Mesendoderm (in vitro differentiated cells): Measurements from ENCODE around the gene ZC3H10. TPM values are rescaled to one million over a fixed set of nuclear protein-coding genes. Genes with fewer than 3 reads are reported as not detected.
A peak's percentile ranks its signal among the peaks of the same experiment; 100 is the strongest.
"Not testable (repeated sequence)": the region's sequence is repeated elsewhere in the genome, so short reads cannot be mapped to it uniquely, and the experiment has no call there.

Experiments
- DNase-seq: peaks from one replicate; pipeline ENCODE4 v3.0.0; 2013
- H2AK5ac ChIP-seq: 2 replicates; pipeline ENCODE4 v1.6.1; 2013; ENCODE audit warnings: low read length, inconsistent platforms
- H2BK120ac ChIP-seq: 2 replicates; pipeline ENCODE4 v1.6.1; 2013; ENCODE audit warnings: low read depth, mild to moderate bottlenecking, low read length, moderate library complexity, mixed read lengths
- H2BK15ac ChIP-seq: replicated peaks from 2 replicates; pipeline ENCODE4 v1.6.1; 2013; ENCODE audit warnings: low read depth, mild to moderate bottlenecking, moderate library complexity
- H2BK5ac ChIP-seq: 2 replicates; pipeline ENCODE4 v1.6.1; 2013; ENCODE audit warnings: low read length, inconsistent platforms
- H3K18ac ChIP-seq: 2 replicates; pipeline ENCODE4 v1.6.1; 2013; ENCODE audit warnings: mild to moderate bottlenecking, low read length, mixed read lengths
- H3K23ac ChIP-seq: one replicate; pipeline ENCODE4 v1.6.1; 2013; ENCODE audit warnings: low read length
- H3K27ac ChIP-seq: 2 replicates; pipeline ENCODE4 v1.5.1; 2013; ENCODE audit warnings: low read depth, mild to moderate bottlenecking, inconsistent platforms, low read length, moderate library complexity
- H3K27me3 ChIP-seq: 2 replicates; pipeline ENCODE4 v1.6.1; 2013; ENCODE audit warnings: low read length, control low read depth, mild to moderate bottlenecking, inconsistent platforms; ENCODE audit not compliant: insufficient read depth, poor library complexity
- H3K36me3 ChIP-seq: 2 replicates; pipeline ENCODE4 v1.6.1; 2013; ENCODE audit warnings: low read length, inconsistent platforms; ENCODE audit not compliant: control insufficient read depth, insufficient read depth
- H3K4ac ChIP-seq: one replicate; pipeline ENCODE4 v1.6.1; 2013; ENCODE audit warnings: low read depth, mild to moderate bottlenecking, low read length, moderate library complexity
- H3K4me1 ChIP-seq: 2 replicates; pipeline ENCODE4 v1.6.1; 2013; ENCODE audit warnings: low read depth, low read length, inconsistent platforms; ENCODE audit not compliant: control insufficient read depth
- H3K4me2 ChIP-seq: 2 replicates; pipeline ENCODE4 v1.6.1; 2013; ENCODE audit warnings: low read length
- H3K4me3 ChIP-seq: 2 replicates; pipeline ENCODE4 v1.5.1; 2013; ENCODE audit warnings: mild to moderate bottlenecking, low read length
- H3K56ac ChIP-seq: one replicate; pipeline ENCODE4 v1.6.1; 2013; ENCODE audit warnings: low read length
- H3K79me1 ChIP-seq: 2 replicates; pipeline ENCODE4 v1.6.1; 2013; ENCODE audit warnings: low read length, inconsistent platforms
- H3K79me2 ChIP-seq: 2 replicates; pipeline ENCODE4 v1.6.1; 2013; ENCODE audit warnings: mild to moderate bottlenecking, low read length; ENCODE audit not compliant: control insufficient read depth, insufficient read depth
- H3K9ac ChIP-seq: 2 replicates; pipeline ENCODE4 v1.6.1; 2013; ENCODE audit warnings: low read length, inconsistent platforms
- H4K5ac ChIP-seq: one replicate; pipeline ENCODE4 v1.6.1; 2013; ENCODE audit warnings: low read length
- H4K8ac ChIP-seq: one replicate; pipeline ENCODE4 v1.6.1; 2013; ENCODE audit warnings: low read depth, mild to moderate bottlenecking, control low read depth, low read length, moderate library complexity
- WGBS: extraction: QIAGEN DNeasy Blood & Tissue Kit; methylation state at CpG from one replicate; pipeline ENCODE4 v1.1.7; 2013; ENCODE audit warnings: low lambda C conversion rate, missing lambda C conversion rate; ENCODE audit not compliant: insufficient coverage; ENCODE audit errors: extremely low coverage; 5-methylcytosine and 5-hydroxymethylcytosine counted together
- polyA plus RNA-seq, 2 experiments: library from polyadenylated mRNA; stranded (reverse); fragments of 200-250 nt; gene quantifications; one replicate each; pipeline ENCODE4 v1.2.3, GENCODE V29; 2013

The ZC3H10 gene, protein sequence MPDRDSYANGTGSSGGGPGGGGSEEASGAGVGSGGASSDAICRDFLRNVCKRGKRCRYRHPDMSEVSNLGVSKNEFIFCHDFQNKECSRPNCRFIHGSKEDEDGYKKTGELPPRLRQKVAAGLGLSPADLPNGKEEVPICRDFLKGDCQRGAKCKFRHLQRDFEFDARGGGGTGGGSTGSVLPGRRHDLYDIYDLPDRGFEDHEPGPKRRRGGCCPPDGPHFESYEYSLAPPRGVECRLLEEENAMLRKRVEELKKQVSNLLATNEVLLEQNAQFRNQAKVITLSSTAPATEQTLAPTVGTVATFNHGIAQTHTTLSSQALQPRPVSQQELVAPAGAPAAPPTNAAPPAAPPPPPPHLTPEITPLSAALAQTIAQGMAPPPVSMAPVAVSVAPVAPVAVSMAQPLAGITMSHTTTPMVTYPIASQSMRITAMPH
- 2.1 TPM for polyA plus RNA-seq (2013, experiment 1 of 2)
- polyA plus RNA-seq (2013, experiment 2 of 2) = 2.1 TPM

DNA sequence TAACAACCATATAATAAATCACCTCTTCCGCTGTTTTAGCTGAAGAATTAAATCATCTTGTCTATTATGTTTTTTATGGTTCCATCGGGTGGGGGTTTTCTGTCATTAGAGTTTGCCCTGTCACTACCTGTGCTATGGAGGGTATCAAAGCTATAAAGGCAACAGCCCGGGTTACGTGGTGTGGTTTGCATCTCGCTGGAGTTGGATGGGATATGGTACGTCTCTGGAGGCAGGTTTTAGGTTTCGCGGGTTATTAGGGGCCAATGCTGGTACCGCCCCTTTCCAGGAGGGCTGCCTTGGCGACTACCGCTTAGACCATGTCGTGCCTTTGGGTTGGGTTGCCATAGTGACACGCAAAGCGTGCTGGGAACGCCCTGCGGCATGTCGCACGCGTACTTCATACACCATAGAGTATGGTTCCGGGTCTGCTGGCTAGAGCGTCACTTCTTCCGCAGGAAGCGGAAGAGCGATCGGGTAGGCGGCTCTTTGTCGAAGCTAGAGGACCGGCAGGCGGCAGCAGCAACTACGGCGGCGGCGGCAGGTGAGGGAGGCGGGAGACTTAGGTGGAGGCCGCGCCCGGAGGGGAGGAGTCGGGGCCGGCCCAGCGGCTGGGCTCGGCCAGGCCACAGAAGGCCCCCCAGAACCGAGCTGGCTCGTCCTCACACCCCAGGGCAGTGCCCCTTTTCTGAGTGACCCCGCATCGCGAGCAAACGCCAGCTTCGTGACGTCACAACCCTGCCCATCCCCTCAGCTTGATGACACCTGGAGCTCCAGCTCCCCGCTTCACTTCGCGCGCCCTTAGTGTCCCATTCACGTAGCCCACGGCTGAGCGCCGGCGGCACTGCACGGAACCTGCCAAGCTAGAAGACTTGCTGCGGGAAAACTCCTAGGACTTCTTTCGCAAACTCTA, at the start of gene ZC3H10:
TSS of gene ZC3H10 (plus strand) at position 489 of the 910 bp plus-strand sequence. CDS start 2,297 bp downstream, outside the sequence.
- H3K36me3 ChIP-seq = peaks cover 3% of the 10 kb centered on the region
- H4K5ac ChIP-seq = no peak within 1 kb of the TSS
- no peak within 1 kb of the TSS for H2BK120ac ChIP-seq
- peak within 1 kb of the TSS; percentile 1 for H2AK5ac ChIP-seq
- H3K4me1 ChIP-seq = peaks cover 7% of the 10 kb centered on the region
- no peak within 1 kb of the TSS for H2BK15ac ChIP-seq
- H3K27ac ChIP-seq = peak within 1 kb of the TSS; percentile 46
- H3K4ac ChIP-seq = no peak within 1 kb of the TSS
- H3K9ac ChIP-seq = peak within 1 kb of the TSS; percentile 98
- H3K79me2 ChIP-seq = peaks cover 11% of the 10 kb centered on the region
- H3K23ac ChIP-seq = no peak within 1 kb of the TSS
- H3K18ac ChIP-seq = peak within 1 kb of the TSS; percentile 35
- H3K79me1 ChIP-seq = no peaks in the 10 kb centered on the region
- peak within 1 kb of the TSS; percentile 94 for H3K4me2 ChIP-seq
- no CpG with 5 or more reads among the region's 61 CpGs for WGBS
- peak within 1 kb of the TSS; percentile 88 for H3K4me3 ChIP-seq
- H3K27me3 ChIP-seq = no peaks in the 10 kb centered on the region
- no peak within 1 kb of the TSS for H4K8ac ChIP-seq
- no peak within 1 kb of the TSS for H2BK5ac ChIP-seq
- peak within 1 kb of the TSS; percentile 98 for H3K56ac ChIP-seq
- DNase-seq = peak; percentile 100

DNA sequence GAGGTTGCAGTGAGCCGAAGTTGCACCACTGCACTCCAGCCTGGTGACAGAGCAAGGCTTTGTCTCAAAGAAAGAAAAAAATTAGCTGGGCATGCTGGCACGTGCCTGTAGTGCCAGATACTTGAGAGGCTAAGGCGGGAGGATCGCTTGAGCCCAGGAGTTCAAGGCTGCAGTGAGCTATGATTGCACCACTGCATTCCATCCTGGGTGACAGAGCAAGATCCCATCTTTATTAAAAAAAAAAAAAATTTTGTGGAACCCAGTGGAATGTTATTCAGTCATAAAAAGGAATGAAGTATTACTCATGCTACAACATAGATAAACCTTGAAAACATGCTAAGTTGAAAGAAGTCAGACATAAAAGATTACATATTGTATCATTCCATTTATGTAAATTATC, 46.4 kb upstream of the ZC3H10 start:
- no peak overlapping the region for H4K5ac ChIP-seq
- no peak overlapping the region for H2AK5ac ChIP-seq
- H3K36me3 ChIP-seq = no peaks in the 10 kb centered on the region
- no peak overlapping the region for H2BK5ac ChIP-seq
- H3K27me3 ChIP-seq = no peaks in the 10 kb centered on the region
- no peaks in the 10 kb centered on the region for H3K79me1 ChIP-seq
- WGBS = no CpG with 5 or more reads among the region's 4 CpGs
- no peak overlapping the region for H2BK15ac ChIP-seq
- no peak overlapping the region for H3K4me3 ChIP-seq
- H3K4me1 ChIP-seq = no peaks in the 10 kb centered on the region
- DNase-seq = no peak
- H3K79me2 ChIP-seq = no peaks in the 10 kb centered on the region
- no peak overlapping the region for H2BK120ac ChIP-seq
- H3K23ac ChIP-seq = no peak overlapping the region
- no peak overlapping the region for H3K27ac ChIP-seq
- no peak overlapping the region for H3K4me2 ChIP-seq
- no peak overlapping the region for H3K56ac ChIP-seq
- no peak overlapping the region for H3K18ac ChIP-seq
- no peak overlapping the region for H3K9ac ChIP-seq
- no peak overlapping the region for H4K8ac ChIP-seq
- no peak overlapping the region for H3K4ac ChIP-seq

DNA sequence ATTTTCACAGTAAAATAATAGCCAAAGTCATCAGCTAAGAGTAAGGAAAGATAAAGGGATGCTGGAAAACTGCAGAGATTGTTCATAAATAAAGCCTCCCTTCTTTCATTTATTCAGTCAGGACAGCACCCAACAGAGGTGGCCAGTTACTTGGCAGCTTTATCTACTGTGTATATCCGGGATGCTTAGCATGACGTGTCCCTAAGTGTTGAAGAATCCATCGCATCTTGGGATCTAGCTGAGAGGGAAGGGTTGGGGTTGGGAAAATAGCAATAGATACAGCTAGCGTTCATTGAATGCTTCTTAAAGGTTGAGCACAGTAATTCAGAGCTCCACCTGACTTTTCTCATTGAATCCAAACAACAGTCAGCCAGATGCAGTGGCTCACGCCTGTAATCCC, 43.7 kb upstream of the ZC3H10 start:
- Histone ChIP-seq H3K4ac (no peak overlapping the region), H3K4me2 (no peak overlapping the region), H3K4me1 (no peaks in the 10 kb centered on the region), H2AK5ac (no peak overlapping the region), H3K56ac (no peak overlapping the region), H3K18ac (no peak overlapping the region), H2BK5ac (no peak overlapping the region), H3K9ac (no peak overlapping the region), H3K27me3 (no peaks in the 10 kb centered on the region), H3K27ac (no peak overlapping the region), H4K5ac (no peak overlapping the region), H3K23ac (no peak overlapping the region), H3K36me3 (no peaks in the 10 kb centered on the region), H4K8ac (no peak overlapping the region), H3K79me2 (no peaks in the 10 kb centered on the region), H2BK15ac (no peak overlapping the region), H3K79me1 (no peaks in the 10 kb centered on the region), H2BK120ac (no peak overlapping the region), H3K4me3 (no peak overlapping the region)
- no CpG with 5 or more reads among the region's 5 CpGs for WGBS
- DNase-seq = no peak

DNA sequence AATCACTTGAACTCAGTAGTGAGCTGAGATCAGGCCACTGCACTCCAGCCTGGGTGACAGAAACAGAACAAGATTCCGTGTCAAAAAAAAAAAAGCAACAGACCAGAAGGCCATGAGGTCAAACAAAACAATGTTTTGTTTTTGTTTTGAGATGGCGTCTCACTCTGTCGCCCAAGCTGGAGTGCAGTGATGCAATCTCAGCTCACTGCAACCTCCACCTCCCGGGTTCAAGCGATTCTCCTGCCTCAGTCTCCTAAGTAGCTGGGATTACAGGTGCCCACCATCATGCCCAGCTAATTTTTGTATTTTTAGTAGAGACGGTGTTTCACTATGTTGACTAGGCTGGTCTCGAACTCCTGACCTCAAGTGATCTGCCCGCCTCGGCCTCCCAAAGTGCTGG, 40.1 kb upstream of the ZC3H10 start:
- H3K79me1 ChIP-seq, H3K18ac ChIP-seq, H2AK5ac ChIP-seq, H3K27ac ChIP-seq, H3K23ac ChIP-seq, H3K27me3 ChIP-seq, H3K4ac ChIP-seq, H3K4me3 ChIP-seq, H3K36me3 ChIP-seq, H3K4me1 ChIP-seq, H3K56ac ChIP-seq, H2BK120ac ChIP-seq, DNase-seq, H3K9ac ChIP-seq, H3K4me2 ChIP-seq, H2BK15ac ChIP-seq, H4K5ac ChIP-seq, H4K8ac ChIP-seq, H2BK5ac ChIP-seq: not testable (repeated sequence)
- no CpG with 5 or more reads among the region's 9 CpGs for WGBS
- H3K79me2 ChIP-seq = peaks cover 15% of the 10 kb centered on the region

DNA sequence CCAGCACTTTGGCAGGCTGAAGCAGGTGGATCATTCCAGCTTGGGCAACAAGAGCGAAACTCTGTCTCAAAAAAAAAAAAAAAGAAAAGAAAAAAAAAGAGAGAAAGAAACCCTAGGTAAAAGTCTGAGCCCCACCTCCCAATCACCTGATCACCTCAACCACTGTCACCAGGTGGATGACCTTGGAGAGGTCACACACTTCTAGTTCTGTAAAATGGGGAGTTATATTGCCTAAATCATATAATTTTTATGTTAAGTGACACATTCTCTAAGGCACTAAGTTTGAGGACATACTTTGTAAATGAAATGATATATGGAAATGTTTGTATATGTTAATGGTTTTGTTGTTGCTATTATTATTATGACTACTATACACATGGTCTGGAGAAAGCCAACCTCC, 39.6 kb upstream of the ZC3H10 start:
- H3K79me1 ChIP-seq = peaks cover 2% of the 10 kb centered on the region
- H3K9ac ChIP-seq = peak overlapping the region; percentile 26
- H3K4me1 ChIP-seq = peaks cover 6% of the 10 kb centered on the region
- H3K79me2 ChIP-seq = peaks cover 15% of the 10 kb centered on the region
- no peak overlapping the region for H4K8ac ChIP-seq
- H3K36me3 ChIP-seq = no peaks in the 10 kb centered on the region
- H3K4me3 ChIP-seq = no peak overlapping the region
- peak overlapping the region; percentile 62 for H3K56ac ChIP-seq
- no peak overlapping the region for H3K18ac ChIP-seq
- H3K4me2 ChIP-seq = no peak overlapping the region
- no peak for DNase-seq
- no CpG with 5 or more reads among the region's 1 CpG for WGBS
- no peak overlapping the region for H3K27ac ChIP-seq
- no peak overlapping the region for H2BK5ac ChIP-seq
- no peak overlapping the region for H3K4ac ChIP-seq
- no peak overlapping the region for H3K23ac ChIP-seq
- no peak overlapping the region for H2BK15ac ChIP-seq
- H3K27me3 ChIP-seq = no peaks in the 10 kb centered on the region
- H2AK5ac ChIP-seq = no peak overlapping the region
- no peak overlapping the region for H4K5ac ChIP-seq
- no peak overlapping the region for H2BK120ac ChIP-seq
